HCT116 (cell line): ENCODE measurements around the gene STK40. TPM values are rescaled to one million over a fixed set of nuclear protein-coding genes. Genes with fewer than 3 reads are reported as not detected.

Experiments
- ATAC-seq: fragments of 200-7000 bp; cut with Tn5 transposase; 2 replicates; pipeline ENCODE4 v1.9.1; 2020; ENCODE audit warnings: mild to moderate bottlenecking, moderate library complexity
- Bru-seq: library from RNA; stranded (reverse); fragments of 400-500 nt; gene quantifications from one replicate; lab custom pipeline; 2021; lab: Mats Ljungman, UMichigan
- BruChase-seq, 2 experiments: library from RNA; stranded (reverse); fragments of 400-500 nt; gene quantifications; one replicate each; lab custom pipeline; 2021; lab: Mats Ljungman, UMichigan
- BruUV-seq: library from RNA; stranded (reverse); fragments of 400-500 nt; replicated peaks from 2 replicates; lab custom pipeline; 2021; lab: Mats Ljungman, UMichigan
- CTCF ChIA-PET: fragments of 300-600 bp; sonication (Branson Sonifier 250); formaldehyde crosslinking; loops from one replicate; lab custom pipeline; 2021; ENCODE audit warnings: antibody characterized with exemption; lab: Charles Lee
- POLR2A ChIA-PET: fragments of 300-600, 350-600 bp; sonication (Branson Sonifier 250); formaldehyde crosslinking; loops from one replicate; lab custom pipeline; 2021; ENCODE audit warnings: antibody characterized with exemption; lab: Charles Lee
- RAD21 ChIA-PET, 2 experiments: fragments of 300-600 bp; sonication (Branson Sonifier 250); formaldehyde crosslinking; loops; one replicate each; lab custom pipeline; 2023; ENCODE audit warnings: low total read pairs in 2 of 2; ENCODE audit not compliant: uncharacterized antibody in 2 of 2, unreplicated experiment in 2 of 2, low non-redundant PET in 1 of 2; lab: Charles Lee
- DNase-seq: peaks from one replicate; pipeline ENCODE4 v3.0.0-alpha.2; 2010; ENCODE audit warnings: low read depth, low spot score
- H2AFZ ChIP-seq: fragments of 200-600 bp; shearing (Covaris generic), sonication (generic); 2 replicates; pipeline ENCODE4 v1.6.1; 2017; ENCODE audit warnings: low read depth, mixed run types, mixed read lengths, antibody characterized with exemption, low read length; ENCODE audit not compliant: poor library complexity, severe bottlenecking
- H3K27ac ChIP-seq: 2 replicates; pipeline ENCODE4 v1.5.1; 2012; ENCODE audit warnings: low read depth, low read length
- H3K27me3 ChIP-seq: fragments of 200-600 bp; sonication (generic); 2 replicates; pipeline ENCODE4 v1.6.1; 2016; ENCODE audit warnings: mixed run types, low read length, mixed read lengths; ENCODE audit not compliant: insufficient read depth
- H3K36me3 ChIP-seq, 2 experiments: fragments of 200-500 bp in 1 of 2; fragments of 200-600 bp in 1 of 2; sonication (Bioruptor generic) in 1 of 2; sonication (generic) in 1 of 2; 2 replicates each; pipeline versions ENCODE4 v1.5.1 to v1.6.1; 2014 to 2016; ENCODE audit warnings: low read length in 2 of 2, inconsistent platforms in 1 of 2, mixed read lengths in 1 of 2, mixed run types in 1 of 2; ENCODE audit not compliant: insufficient read depth in 2 of 2, control insufficient read depth in 1 of 2
- H3K4me1 ChIP-seq, 2 experiments: fragments of 200-600 bp in 1 of 2; sonication (generic) in 1 of 2; 2 replicates each; pipeline versions ENCODE4 v1.5.1 to v1.6.1; 2012 to 2017; ENCODE audit warnings: low read length in 2 of 2, inconsistent platforms in 1 of 2, mild to moderate bottlenecking in 1 of 2, mixed read lengths in 1 of 2, mixed run types in 1 of 2, moderate library complexity in 1 of 2; ENCODE audit not compliant: insufficient read depth in 2 of 2, control insufficient read depth in 1 of 2
- H3K4me2 ChIP-seq: fragments of 200-600 bp; sonication (generic); 2 replicates; pipeline ENCODE4 v1.6.1; 2017; ENCODE audit warnings: mixed run types, low read length, mixed read lengths
- H3K4me3 ChIP-seq, 2 experiments: fragments of 200-600 bp in 1 of 2; sonication (generic) in 1 of 2; replicated peaks in 1 of 2; 2 replicates each; pipeline ENCODE4 v1.5.1; 2011 to 2016; ENCODE audit warnings: low read length in 2 of 2, control low read depth in 1 of 2, low read depth in 1 of 2, mild to moderate bottlenecking in 1 of 2, mixed read lengths in 1 of 2, mixed run types in 1 of 2
- H3K79me2 ChIP-seq: fragments of 200-600 bp; sonication (generic); 2 replicates; pipeline ENCODE4 v1.6.1; 2017; ENCODE audit warnings: mild to moderate bottlenecking, mixed run types, low read length, moderate library complexity, mixed read lengths; ENCODE audit not compliant: insufficient read depth
- H3K9ac ChIP-seq: fragments of 200-600 bp; sonication (generic); 2 replicates; pipeline ENCODE4 v1.6.1; 2016; ENCODE audit warnings: low read length, mixed read lengths
- H3K9me2 ChIP-seq: fragments of 200-600 bp; sonication (generic), shearing (Covaris generic); 2 replicates; pipeline ENCODE4 v1.6.1; 2017; ENCODE audit warnings: mixed run types, mild to moderate bottlenecking, moderate library complexity; ENCODE audit not compliant: insufficient read depth
- H3K9me3 ChIP-seq, 2 experiments: fragments of 200-500 bp in 1 of 2; fragments of 200-600 bp in 1 of 2; sonication (Bioruptor generic) in 1 of 2; sonication (generic) in 1 of 2; 2 replicates each; pipeline ENCODE4 v1.6.1; 2014 to 2017; ENCODE audit warnings: low read length in 2 of 2, mixed read lengths in 2 of 2, inconsistent platforms in 1 of 2, low read depth in 1 of 2, mild to moderate bottlenecking in 1 of 2, mixed run types in 1 of 2, moderate library complexity in 1 of 2; ENCODE audit not compliant: control insufficient read depth in 1 of 2, insufficient read depth in 1 of 2
- H4K20me1 ChIP-seq: fragments of 200-600 bp; sonication (generic), shearing (Covaris generic); 2 replicates; pipeline ENCODE4 v1.6.1; 2017; ENCODE audit warnings: mixed run types, mild to moderate bottlenecking, moderate library complexity; ENCODE audit not compliant: insufficient read depth
- ATF3 ChIP-seq: IDR thresholded peaks from 2 replicates; pipeline ENCODE4 v1.6.1; 2012
- EZH2phosphoT487 ChIP-seq: fragments of 200-600 bp; IDR thresholded peaks from 2 replicates; pipeline ENCODE4 v1.6.1; 2018; ENCODE audit warnings: antibody characterized with exemption, borderline replicate concordance
- FOSL1 ChIP-seq: IDR thresholded peaks from 2 replicates; pipeline ENCODE4 v1.6.1; 2012; ENCODE audit warnings: low read depth
- JUND ChIP-seq: IDR thresholded peaks from 2 replicates; pipeline ENCODE4 v1.6.1; 2012
- MAX ChIP-seq: IDR thresholded peaks from 2 replicates; pipeline ENCODE4 v1.6.1; 2012
- POLR2A ChIP-seq: IDR thresholded peaks from 2 replicates; pipeline ENCODE4 v1.7.0; 2011; ENCODE audit warnings: borderline replicate concordance; ENCODE audit not compliant: insufficient read depth, insufficient read length; ENCODE audit errors: extremely low read depth
- POLR2AphosphoS5 ChIP-seq: IDR thresholded peaks from 2 replicates; pipeline ENCODE4 v1.6.1; 2011; ENCODE audit warnings: mild to moderate bottlenecking, low read depth, low read length, moderate library complexity
- RAD21 ChIP-seq: IDR thresholded peaks from 2 replicates; pipeline ENCODE4 v1.6.1; 2012; ENCODE audit warnings: low read depth, mild to moderate bottlenecking
- TCF7L2 ChIP-seq: IDR thresholded peaks from 2 replicates; pipeline ENCODE4 v1.7.0; 2011; ENCODE audit warnings: borderline replicate concordance, inconsistent platforms; ENCODE audit not compliant: insufficient read depth, insufficient read length; ENCODE audit errors: extremely low read depth
- YY1 ChIP-seq: IDR thresholded peaks from 2 replicates; pipeline ENCODE4 v1.6.1; 2011; ENCODE audit warnings: low read length, low read depth, moderate library complexity, mild to moderate bottlenecking; ENCODE audit not compliant: insufficient replicate concordance; ENCODE audit errors: extremely low read depth
- ZFX ChIP-seq: fragments of 450-650 bp; IDR thresholded peaks from 2 replicates; pipeline ENCODE4 v1.6.1; 2017
- intact Hi-C: fragments of 100-400 bp; cut with micrococcal nuclease; formaldehyde crosslinking; loops from 2 replicates; pipeline ENCODE4 v1.10.0; 2022
- long read RNA-seq: library from polyadenylated mRNA; unstranded; transcript quantifications from one replicate; pipeline ENCODE4 v2.0.0, GENCODE V29; 2021; ENCODE audit not compliant: unreplicated experiment
- polyA plus RNA-seq: library from polyadenylated mRNA; unstranded; fragments of >200 nt; gene quantifications from 2 replicates; pipeline ENCODE4 v1.2.1, GENCODE V29; 2012; ENCODE audit warnings: missing spikeins
- total RNA-seq: library from RNA; stranded (reverse); gene quantifications from one replicate; pipeline ENCODE4 v1.2.1, GENCODE V29; 2021; ENCODE audit not compliant: unreplicated experiment
- TF ChIP-seq, protein P1 (sequence below): IDR thresholded peaks from 2 replicates; pipeline ENCODE4 v1.6.1; 2011; ENCODE audit warnings: mild to moderate bottlenecking, low read length, moderate library complexity; ENCODE audit not compliant: insufficient replicate concordance; ENCODE audit errors: extremely low read depth

Gene STK40
- 33.9 TPM for total RNA-seq
- 32.4 and 34.9 TPM in 2 replicates for polyA plus RNA-seq
- percentile 92 among the genes with signal in this experiment for Bru-seq, nascent RNA
- percentile 89 among the genes with signal in this experiment for BruChase-seq, experiment 1, labeled RNA remaining after a 6-hour chase
- BruChase-seq, experiment 2, labeled RNA remaining after a 2-hour chase, result percentile 89 among the genes with signal in this experiment
- long read RNA-seq, partial matches to known transcripts, result 8 of 22 reads
- long read RNA-seq, other reads (novel, unspliced or antisense), result 11 of 22 reads

GRCh38 chr1:36385410-36386264 is at the start of gene STK40:
Gene STK40, minus strand, starts transcription at chr1:36385924. Its CDS starts 24,592 bp downstream, at chr1:36361332.
- TF ChIP-seq TCF7L2 (no peak), RAD21 (no peak), EZH2phosphoT487 (no peak), ATF3 (no peak), FOSL1 (no peak), POLR2A (no peak), YY1 (peak; percentile 99), MAX (no peak), POLR2AphosphoS5 (peak; percentile 27), JUND (no peak), ZFX (peak; percentile 37; the same call in 1 of the 2 replicates)
- TF ChIP-seq, protein P1, sequence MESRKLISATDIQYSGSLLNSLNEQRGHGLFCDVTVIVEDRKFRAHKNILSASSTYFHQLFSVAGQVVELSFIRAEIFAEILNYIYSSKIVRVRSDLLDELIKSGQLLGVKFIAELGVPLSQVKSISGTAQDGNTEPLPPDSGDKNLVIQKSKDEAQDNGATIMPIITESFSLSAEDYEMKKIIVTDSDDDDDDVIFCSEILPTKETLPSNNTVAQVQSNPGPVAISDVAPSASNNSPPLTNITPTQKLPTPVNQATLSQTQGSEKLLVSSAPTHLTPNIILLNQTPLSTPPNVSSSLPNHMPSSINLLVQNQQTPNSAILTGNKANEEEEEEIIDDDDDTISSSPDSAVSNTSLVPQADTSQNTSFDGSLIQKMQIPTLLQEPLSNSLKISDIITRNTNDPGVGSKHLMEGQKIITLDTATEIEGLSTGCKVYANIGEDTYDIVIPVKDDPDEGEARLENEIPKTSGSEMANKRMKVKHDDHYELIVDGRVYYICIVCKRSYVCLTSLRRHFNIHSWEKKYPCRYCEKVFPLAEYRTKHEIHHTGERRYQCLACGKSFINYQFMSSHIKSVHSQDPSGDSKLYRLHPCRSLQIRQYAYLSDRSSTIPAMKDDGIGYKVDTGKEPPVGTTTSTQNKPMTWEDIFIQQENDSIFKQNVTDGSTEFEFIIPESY, result peak; percentile 12
- TF ChIP-seq, all 23 proteins: peak for 4
- H3K36me3 ChIP-seq, result peaks cover under 1 to 2% of the 10 kb centered on the region in 2 experiments; a peak in 2 of 4 replicates
- H3K27me3 ChIP-seq, result no peaks in the 10 kb centered on the region
- H3K9ac ChIP-seq, result peak within 1 kb of the TSS; percentile 84
- no peaks in the 10 kb centered on the region for H3K9me2 ChIP-seq
- DNase-seq (peak; percentile 99), ATAC-seq (peak; percentile 87)
- peaks cover 16 to 32% of the 10 kb centered on the region in 2 experiments for H3K4me1 ChIP-seq
- ChIA-PET CTCF (interaction anchor here (1.0 to 1.8 kb wide), 6 partner anchors 9 to 65 kb away, joined by 3 to 7 read pairs (median 4); partner anchors contain the start of genes LSM10 and OSCP1), POLR2A (interaction anchor here (0.6 to 5.5 kb wide), 14 partner anchors 10 to 236 kb away, joined by 3 to 219 read pairs (median 6); partner anchors contain the start of genes EVA1B, LSM10, OSCP1 and SH3D21), RAD21 (interaction anchor here in 1 of 2 experiments (0.9 kb wide), 1 partner anchor 64 kb away, joined by 3 read pairs; no protein-coding TSS in a partner anchor)
- peak within 1 kb of the TSS; percentile 89 for H3K27ac ChIP-seq
- peak within 1 kb of the TSS; percentile 87 to 96 for H3K4me3 ChIP-seq
- H3K79me2 ChIP-seq, result peaks cover 48% of the 10 kb centered on the region
- no TSS peak for BruUV-seq
- peak within 1 kb of the TSS; percentile 96 for H3K4me2 ChIP-seq
- H4K20me1 ChIP-seq, result no peaks in the 10 kb centered on the region
- no peak within 1 kb of the TSS for H2AFZ ChIP-seq
- intact Hi-C loops, result loop anchor here (1.0 to 10.0 kb wide), 2 partner anchors 16 to 231 kb away; partner anchors contain the start of gene MAP7D1
- H3K9me3 ChIP-seq, result no peaks in the 10 kb centered on the region
